NOMO-1 (cell line): ENCODE results near the gene HIVEP3.
A peak's percentile ranks its signal among the peaks of the same experiment; 100 is the strongest.
"Not testable (repeated sequence)": the region's sequence is repeated elsewhere in the genome, so short reads cannot be mapped to it uniquely, and the experiment has no call there.

Experiments used
- DNase-seq, 2 experiments: peaks; one replicate each; lab custom pipeline; 2025; ENCODE audit not compliant: unreplicated experiment in 2 of 2; lab: John Stamatoyannopoulos, UW

HIVEP3 gene

DNA sequence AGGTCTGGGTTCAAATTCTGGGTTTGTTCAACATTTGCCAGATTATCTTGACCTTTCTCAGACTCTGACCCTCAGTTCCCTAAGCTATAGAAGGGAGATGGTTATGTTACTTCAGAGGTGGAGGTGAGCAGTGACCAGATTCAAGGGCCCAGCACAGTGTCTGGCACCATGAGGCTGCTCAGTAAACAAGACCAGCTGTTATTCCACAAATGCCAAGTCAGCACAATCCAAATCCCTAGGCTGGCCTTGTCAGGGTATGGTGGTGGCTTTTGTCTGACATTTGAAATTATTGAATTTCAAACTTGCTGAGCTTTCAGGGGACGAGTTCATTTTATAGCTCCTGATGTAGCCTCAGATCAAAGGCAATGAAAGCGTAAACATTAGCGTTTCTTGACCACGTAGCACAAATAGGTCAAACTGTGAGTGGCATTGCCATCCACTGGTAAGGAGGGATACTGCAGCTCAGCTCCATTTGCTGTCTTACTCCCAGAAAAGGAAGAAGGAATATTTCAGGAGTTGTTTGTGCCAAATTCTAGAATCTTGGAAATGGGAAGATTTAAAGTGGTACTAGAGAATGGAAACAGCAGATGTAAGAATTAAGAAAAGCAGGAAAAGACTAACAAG, 339.9 kb downstream of the HIVEP3 start:
- no peak for DNase-seq

DNA sequence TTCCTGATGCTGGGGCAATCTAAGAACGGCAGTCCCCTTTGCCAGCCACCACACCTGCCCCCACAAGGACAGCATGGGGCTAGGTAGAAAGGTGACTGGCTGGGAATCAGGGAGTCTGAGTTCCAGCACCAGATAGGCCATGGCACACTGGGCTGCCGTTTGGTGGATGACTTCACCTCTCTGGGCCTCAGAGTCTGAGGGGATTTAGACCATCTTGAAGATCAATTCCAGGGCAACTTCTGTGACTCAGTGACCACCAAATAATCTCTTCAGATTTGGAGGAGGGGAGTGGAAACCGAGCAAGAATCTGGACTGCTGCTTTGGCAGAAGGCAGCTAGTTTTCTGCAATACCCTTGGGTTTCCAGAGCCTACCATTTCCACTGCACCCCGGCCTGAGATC, 342.1 kb downstream of the HIVEP3 start:
- DNase-seq = no peak

DNA sequence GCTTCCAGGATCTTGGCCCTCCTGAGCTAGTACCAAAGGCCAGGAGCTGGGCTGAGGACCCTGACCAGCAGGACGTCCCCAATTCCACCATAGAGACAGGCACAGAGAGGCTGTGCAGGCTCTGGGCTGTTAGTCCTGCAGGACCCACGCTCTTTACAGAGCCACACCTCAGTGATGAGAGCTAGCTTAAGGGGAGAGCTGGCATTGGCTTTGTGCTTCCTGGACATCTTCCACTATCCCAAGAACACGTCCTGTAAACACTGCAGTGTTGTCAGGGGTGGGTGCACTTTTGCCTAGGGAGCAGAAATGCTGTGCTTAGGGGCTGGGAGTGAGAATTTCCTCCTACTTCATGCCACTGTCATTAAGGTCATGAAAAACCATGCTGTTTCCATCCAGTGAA, 342.5 kb downstream of the HIVEP3 start:
- no peak for DNase-seq

DNA sequence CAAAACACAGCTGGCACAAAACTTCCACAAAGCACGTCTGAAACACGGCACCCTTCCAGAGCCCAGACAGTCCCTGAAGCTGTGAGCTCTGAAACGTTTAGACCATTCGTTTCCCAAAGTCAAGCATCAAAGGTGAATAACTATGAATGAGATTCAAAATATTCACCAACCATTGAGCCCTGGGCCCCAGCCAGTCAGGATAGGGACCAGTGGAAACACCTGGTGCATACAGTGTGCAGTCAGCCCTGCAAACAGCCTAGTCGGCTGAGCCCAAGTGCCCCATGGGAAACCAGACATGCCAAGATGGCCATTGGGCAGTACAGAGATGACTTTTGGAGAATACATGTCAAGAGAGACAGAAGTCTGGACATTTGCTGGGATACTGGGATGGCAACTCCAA, 343.9 kb downstream of the HIVEP3 start:
- no peak for DNase-seq

DNA sequence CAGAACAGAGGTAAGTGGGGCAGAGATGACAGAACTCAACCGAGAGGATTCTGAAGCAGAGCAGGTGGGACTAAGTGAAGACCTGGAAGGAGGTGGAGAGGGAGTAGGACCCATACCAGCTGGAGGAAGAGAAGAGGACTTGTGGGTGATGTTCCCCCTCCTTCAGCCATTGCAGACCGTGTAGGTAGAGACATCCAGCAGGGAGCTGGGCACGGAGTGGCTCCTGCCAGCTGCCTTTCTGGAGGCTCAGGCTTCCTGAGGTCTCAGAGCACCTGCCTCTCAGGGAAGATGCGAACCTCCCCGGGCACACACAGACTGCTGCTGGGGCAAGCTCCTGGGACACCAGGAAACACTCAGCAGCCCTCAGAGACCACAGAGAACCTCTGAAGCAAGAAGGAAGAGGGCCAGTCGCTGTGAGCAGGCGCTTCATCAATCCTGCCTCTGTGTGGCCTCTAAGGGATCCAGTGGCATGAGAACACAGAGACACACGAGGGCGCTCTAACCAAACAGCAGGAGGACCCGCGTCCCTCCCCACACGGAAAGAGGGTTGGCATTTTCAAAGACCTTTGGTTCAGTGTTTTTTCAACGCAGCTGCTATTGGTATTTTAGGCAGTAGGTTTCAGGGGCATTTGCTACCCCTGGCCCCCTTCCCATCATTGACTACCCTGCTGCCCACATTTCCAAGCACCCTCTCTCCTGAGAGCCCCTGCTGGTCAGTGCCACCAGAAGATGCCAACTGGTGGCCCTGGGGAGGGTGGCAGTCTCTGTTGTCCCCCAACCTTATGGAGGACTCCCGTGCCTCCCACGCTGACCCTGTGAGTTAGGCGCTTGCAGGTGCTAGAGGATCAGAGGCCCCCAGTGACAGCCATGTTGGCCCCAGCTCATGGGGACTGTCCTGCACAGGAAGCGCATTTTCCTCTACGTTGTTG, 344.7 kb downstream of the HIVEP3 start:
- DNase-seq = peak; percentile 70 to 76

- no peak for DNase-seq
Measured at GRCh38 chr1:41573194-41573593, 345.5 kb downstream of the HIVEP3 start.

DNA sequence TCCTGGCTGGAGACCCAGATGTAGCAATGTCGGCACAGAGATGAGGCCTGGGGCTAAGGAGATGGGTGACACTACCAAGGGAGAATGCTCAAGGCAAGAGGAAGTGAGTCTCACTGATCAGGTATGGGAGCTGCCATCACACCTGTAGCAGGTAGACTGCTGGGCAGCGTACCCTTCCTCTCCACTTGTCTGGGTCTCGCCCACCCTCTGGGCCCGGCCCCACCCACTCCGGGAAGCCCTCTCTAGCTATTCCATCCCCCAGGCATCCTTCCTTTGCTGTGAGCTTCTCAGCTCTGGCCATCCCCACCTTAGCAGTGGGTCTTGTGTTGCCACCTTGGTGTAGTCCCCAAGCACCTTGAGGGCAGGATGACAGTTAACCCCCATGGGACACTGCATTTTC, 346.5 kb downstream of the HIVEP3 start:
- no peak for DNase-seq

GRCh38 chr1:41571041-41571440, 347.7 kb downstream of the HIVEP3 start:
- no peak for DNase-seq

- DNase-seq = no peak
Measured at GRCh38 chr1:41568204-41568603, 350.5 kb downstream of the HIVEP3 start.

- no peak for DNase-seq
Measured at GRCh38 chr1:41566969-41567368, 351.8 kb downstream of the HIVEP3 start.

GRCh38 chr1:41566274-41566885, 352.3 kb downstream of the HIVEP3 start:
- no peak for DNase-seq

DNA sequence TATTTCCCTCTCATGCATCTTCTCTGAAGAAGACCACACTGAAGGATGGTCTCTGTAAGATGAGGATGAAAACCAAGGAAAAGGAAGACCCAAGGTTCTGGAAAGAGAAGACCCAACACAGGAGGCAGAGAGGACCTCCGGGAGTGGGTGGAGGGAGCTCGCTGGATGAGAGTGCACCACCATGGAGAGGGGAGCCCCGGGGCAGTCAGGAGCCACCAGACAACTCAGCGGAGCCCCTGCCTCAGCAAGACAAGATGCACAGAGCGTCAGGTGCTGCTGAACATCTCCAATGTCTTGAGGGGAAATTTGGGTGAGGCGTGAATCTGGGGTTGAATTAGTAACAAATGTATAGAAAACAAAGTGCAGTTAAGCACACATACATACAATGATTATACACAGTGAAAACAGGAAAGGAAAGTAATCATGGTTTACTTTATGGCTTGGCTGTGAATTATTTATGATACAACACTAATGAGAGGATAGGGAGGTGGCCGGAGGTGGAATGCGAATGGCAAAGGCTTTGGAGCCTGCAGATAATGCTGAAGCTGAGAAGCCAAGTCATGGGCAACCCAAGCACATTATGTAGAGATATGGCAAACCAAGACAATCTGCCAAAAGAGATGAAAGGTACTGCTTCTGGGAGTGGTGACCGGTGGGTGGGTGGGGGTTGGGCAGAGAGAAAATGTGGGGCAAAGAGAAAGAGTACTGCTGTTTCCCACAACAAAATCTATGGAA, 353.8 kb downstream of the HIVEP3 start:
- DNase-seq = no peak

GRCh38 chr1:41562328-41562727, 356.4 kb downstream of the HIVEP3 start:
- no peak for DNase-seq

DNA sequence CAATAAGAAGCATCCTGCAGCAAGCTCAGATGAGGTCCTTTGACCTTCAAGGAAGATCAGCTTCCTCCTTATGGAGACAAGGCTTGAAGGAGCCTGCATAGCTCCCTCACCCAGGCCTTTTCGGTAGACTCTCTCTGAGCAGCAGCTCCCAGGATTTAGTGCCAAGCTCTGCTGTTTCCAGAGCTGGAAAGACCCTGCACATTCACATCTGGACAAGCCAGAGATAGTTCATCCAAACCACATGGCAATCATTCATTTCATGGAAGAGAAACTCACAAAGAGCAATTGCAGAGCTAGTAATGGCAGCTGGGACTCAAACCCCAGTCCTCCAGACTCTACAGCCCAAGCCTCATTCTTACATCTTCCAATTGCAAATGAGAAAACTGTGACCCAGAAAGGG, 357.8 kb downstream of the HIVEP3 start:
- no peak for DNase-seq

GRCh38 chr1:41560496-41560895, 358.2 kb downstream of the HIVEP3 start:
- DNase-seq = no peak

DNA sequence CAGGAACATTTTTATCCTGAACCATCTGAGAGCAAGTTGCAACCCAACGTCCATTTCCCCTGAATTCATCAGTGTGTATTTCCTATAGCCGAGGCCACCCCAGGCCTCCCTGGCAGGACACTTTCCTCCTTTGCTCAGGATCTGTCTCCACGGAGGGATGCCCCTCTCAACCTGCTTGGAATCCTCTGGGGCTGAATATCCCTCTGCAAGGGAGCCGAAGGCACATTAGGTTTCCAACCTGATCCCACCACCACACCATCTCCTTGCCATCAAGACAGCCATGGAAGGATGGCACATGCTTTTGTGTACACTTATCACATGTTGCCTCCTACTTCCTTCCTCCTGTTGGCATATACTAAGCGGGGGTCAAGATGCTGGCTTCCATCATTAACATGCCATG, 359.4 kb downstream of the HIVEP3 start:
- no peak for DNase-seq

GRCh38 chr1:41558761-41559171, 360.0 kb downstream of the HIVEP3 start:
- DNase-seq = no peak

GRCh38 chr1:41557751-41558455, 360.8 kb downstream of the HIVEP3 start:
- DNase-seq = no peak

DNA sequence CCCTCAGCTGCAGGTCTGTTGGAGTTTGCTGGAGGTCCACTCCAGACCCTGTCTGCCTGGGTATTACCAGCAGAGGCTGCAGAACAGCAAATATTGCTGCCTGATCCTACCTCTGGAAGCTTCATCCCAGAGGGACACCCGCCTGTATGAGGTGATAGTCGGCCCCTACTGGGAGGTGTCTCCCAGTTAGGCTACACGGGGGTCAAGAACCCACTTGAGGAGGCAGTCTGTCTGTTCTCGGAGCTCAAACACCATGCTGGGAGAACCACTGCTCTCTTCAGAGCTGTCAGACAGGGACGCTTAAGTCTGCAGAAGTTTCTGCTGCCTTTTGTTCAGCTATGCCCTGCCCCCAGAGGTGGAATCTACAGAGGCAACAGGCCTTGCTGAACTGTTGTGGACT, 364.0 kb downstream of the HIVEP3 start:
- DNase-seq = not testable (repeated sequence)

- DNase-seq = no peak
Measured at GRCh38 chr1:41547781-41548560, 370.8 kb downstream of the HIVEP3 start.
